OCI-LY1 (cell line): ENCODE measurements around the gene KMO.

Source experiments
- EZH2 ChIP-seq: fragments of 200-600 bp; sonication (generic), shearing (Covaris generic); IDR thresholded peaks from 2 replicates; pipeline ENCODE4 v1.8.0; 2017; ENCODE audit warnings: borderline replicate concordance, mixed run types, mild to moderate bottlenecking, antibody characterized with exemption, low read length, moderate library complexity, mixed read lengths
- TF ChIP-seq, protein P1 (sequence below): fragments of 200-600 bp; sonication (generic), shearing (Covaris generic); IDR thresholded peaks from 2 replicates; pipeline ENCODE4 v1.5.1; 2017; ENCODE audit warnings: mild to moderate bottlenecking, antibody characterized with exemption, low read length, moderate library complexity, mixed read lengths

DNA sequence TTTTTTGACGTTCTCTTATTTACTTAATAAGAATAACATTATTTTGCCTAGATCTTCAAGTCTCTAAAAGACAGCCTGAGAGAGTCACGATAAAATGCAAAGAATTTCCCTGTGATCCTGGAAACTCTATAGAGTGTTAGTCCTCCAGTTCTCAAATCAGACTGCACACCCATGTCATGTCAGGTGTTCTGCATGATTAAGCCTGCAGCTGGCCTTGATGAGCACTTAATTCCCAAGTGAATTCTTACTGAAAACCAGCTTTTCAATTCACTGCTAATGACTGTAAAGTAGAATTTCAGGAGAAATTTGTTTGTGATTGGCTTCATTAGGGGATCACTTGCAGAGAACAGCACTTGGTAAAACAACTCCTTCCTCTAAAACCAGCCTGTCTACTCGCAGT is 66.1 kb downstream of the KMO start:
- TF ChIP-seq, protein P1, sequence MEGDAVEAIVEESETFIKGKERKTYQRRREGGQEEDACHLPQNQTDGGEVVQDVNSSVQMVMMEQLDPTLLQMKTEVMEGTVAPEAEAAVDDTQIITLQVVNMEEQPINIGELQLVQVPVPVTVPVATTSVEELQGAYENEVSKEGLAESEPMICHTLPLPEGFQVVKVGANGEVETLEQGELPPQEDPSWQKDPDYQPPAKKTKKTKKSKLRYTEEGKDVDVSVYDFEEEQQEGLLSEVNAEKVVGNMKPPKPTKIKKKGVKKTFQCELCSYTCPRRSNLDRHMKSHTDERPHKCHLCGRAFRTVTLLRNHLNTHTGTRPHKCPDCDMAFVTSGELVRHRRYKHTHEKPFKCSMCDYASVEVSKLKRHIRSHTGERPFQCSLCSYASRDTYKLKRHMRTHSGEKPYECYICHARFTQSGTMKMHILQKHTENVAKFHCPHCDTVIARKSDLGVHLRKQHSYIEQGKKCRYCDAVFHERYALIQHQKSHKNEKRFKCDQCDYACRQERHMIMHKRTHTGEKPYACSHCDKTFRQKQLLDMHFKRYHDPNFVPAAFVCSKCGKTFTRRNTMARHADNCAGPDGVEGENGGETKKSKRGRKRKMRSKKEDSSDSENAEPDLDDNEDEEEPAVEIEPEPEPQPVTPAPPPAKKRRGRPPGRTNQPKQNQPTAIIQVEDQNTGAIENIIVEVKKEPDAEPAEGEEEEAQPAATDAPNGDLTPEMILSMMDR, result no peak
- no peak for TF ChIP-seq EZH2
